GM23338 (cell line): Measurements from ENCODE around the gene MEN1. TPM values are rescaled to one million over a fixed set of nuclear protein-coding genes. Genes with fewer than 3 reads are reported as not detected.
A peak's percentile ranks its signal among the peaks of the same experiment; 100 is the strongest.

Source experiments
- ATAC-seq: fragments of 200-7000 bp; cut with Tn5 transposase; 3 replicates; pipeline ENCODE4 v1.9.1; 2020
- DNase-seq: peaks from one replicate; pipeline ENCODE4 v3.0.0-alpha.2; 2015; ENCODE audit warnings: low spot score
- H2AFZ ChIP-seq: fragments of 200-600 bp; sonication (generic); 2 replicates; pipeline ENCODE4 v1.8.0; 2016; ENCODE audit warnings: antibody characterized with exemption, mild to moderate bottlenecking, moderate library complexity
- H3F3A ChIP-seq: fragments of 200-600 bp; sonication (generic); replicated peaks from 2 replicates; pipeline ENCODE4 v1.8.0; 2017; ENCODE audit warnings: antibody characterized with exemption, mixed run types, low read depth
- H3K27ac ChIP-seq: fragments of 200-600 bp; sonication (generic); 2 replicates; pipeline ENCODE4 v1.6.1; 2016; ENCODE audit warnings: low read depth
- H3K27me3 ChIP-seq: fragments of 200-600 bp; sonication (generic); 2 replicates; pipeline ENCODE4 v1.8.0; 2016; ENCODE audit warnings: mild to moderate bottlenecking, mixed run types, moderate library complexity; ENCODE audit not compliant: insufficient read depth
- H3K36me3 ChIP-seq: fragments of 200-600 bp; sonication (generic); 2 replicates; pipeline ENCODE4 v1.8.0; 2016; ENCODE audit warnings: mild to moderate bottlenecking; ENCODE audit not compliant: insufficient read depth
- H3K4me1 ChIP-seq: fragments of 200-600 bp; sonication (generic); 2 replicates; pipeline ENCODE4 v1.8.0; 2016; ENCODE audit warnings: mild to moderate bottlenecking, moderate library complexity; ENCODE audit not compliant: insufficient read depth
- H3K4me2 ChIP-seq: fragments of 200-600 bp; sonication (generic); 2 replicates; pipeline ENCODE4 v1.7.1; 2017; ENCODE audit warnings: mixed run types
- H3K4me3 ChIP-seq: fragments of 200-600 bp; sonication (generic); 2 replicates; pipeline ENCODE4 v1.6.1; 2016; ENCODE audit warnings: mixed run types
- H3K79me2 ChIP-seq: fragments of 200-600 bp; sonication (generic); replicated peaks from 2 replicates; pipeline ENCODE4 v1.8.0; 2017; ENCODE audit warnings: mild to moderate bottlenecking; ENCODE audit not compliant: insufficient read depth
- H3K9me2 ChIP-seq: fragments of 200-600 bp; sonication (generic); 2 replicates; pipeline ENCODE4 v1.8.0; 2017; ENCODE audit not compliant: insufficient read depth
- H4K20me1 ChIP-seq: fragments of 200-600 bp; sonication (generic); replicated peaks from 2 replicates; pipeline ENCODE4 v1.8.0; 2017; ENCODE audit warnings: mild to moderate bottlenecking; ENCODE audit not compliant: insufficient read depth
- H3K27ac Mint-ChIP-seq: 2 replicates; pipeline ENCODE4 v1.8.0; 2020; ENCODE audit warnings: inconsistent platforms, mild to moderate bottlenecking, moderate library complexity, mixed read lengths
- H3K27me3 Mint-ChIP-seq: 3 replicates; pipeline ENCODE4 v1.8.0; 2022; ENCODE audit warnings: low read depth, mild to moderate bottlenecking, moderate library complexity, mixed read lengths, inconsistent platforms; ENCODE audit not compliant: insufficient read depth, poor library complexity
- H3K36me3 Mint-ChIP-seq: 3 replicates; pipeline ENCODE4 v1.8.0; 2021; ENCODE audit warnings: low read depth, mild to moderate bottlenecking, inconsistent platforms, moderate library complexity, mixed read lengths
- H3K4me1 Mint-ChIP-seq: 3 replicates; pipeline ENCODE4 v1.8.0; 2020; ENCODE audit warnings: mild to moderate bottlenecking, inconsistent platforms, mixed read lengths
- H3K4me3 Mint-ChIP-seq: 3 replicates; pipeline ENCODE4 v1.8.0; 2021; ENCODE audit warnings: moderate library complexity, mild to moderate bottlenecking, inconsistent platforms, mixed read lengths
- H3K9me3 Mint-ChIP-seq: 3 replicates; pipeline ENCODE4 v1.8.0; 2020; ENCODE audit warnings: moderate library complexity, mild to moderate bottlenecking, inconsistent platforms, mixed read lengths
- CTCF ChIP-seq, 2 experiments: fragments of 200-600 bp in 1 of 2; sonication (generic) in 1 of 2; conservative IDR thresholded peaks; 2 replicates each; pipeline versions ENCODE4 v1.5.1 to v1.6.1; 2016 to 2017; ENCODE audit warnings: antibody characterized with exemption in 2 of 2, low read depth in 2 of 2, mild to moderate bottlenecking in 2 of 2, moderate library complexity in 1 of 2
- NANOG ChIP-seq: IDR thresholded peaks from 2 replicates; pipeline ENCODE4 v1.6.1; 2016; ENCODE audit warnings: antibody characterized with exemption, borderline replicate concordance
- POLR2AphosphoS5 ChIP-seq: IDR thresholded peaks from 2 replicates; pipeline ENCODE4 v1.6.1; 2016; ENCODE audit warnings: antibody characterized with exemption, low read depth
- REST ChIP-seq: IDR thresholded peaks from one replicate; pipeline ENCODE4 v1.6.1; 2018; ENCODE audit warnings: antibody characterized with exemption; ENCODE audit not compliant: unreplicated experiment
- ZNF114 ChIP-seq: fragments of 250-450 bp; sonication (Bioruptor Pico); IDR thresholded peaks from 2 replicates; pipeline ENCODE4 v1.5.0; 2020; ENCODE audit warnings: mild to moderate bottlenecking, moderate library complexity
- ZNF331 ChIP-seq: fragments of 250-450 bp; sonication (Bioruptor Pico); IDR thresholded peaks from 2 replicates; pipeline ENCODE4 v1.5.0; 2020; ENCODE audit warnings: low read depth, mild to moderate bottlenecking, moderate library complexity
- ZNF462 ChIP-seq: fragments of 250-450 bp; sonication (Bioruptor Pico); IDR thresholded peaks from 2 replicates; pipeline ENCODE4 v1.5.0; 2020; ENCODE audit warnings: mild to moderate bottlenecking, moderate library complexity
- polyA plus RNA-seq: library from polyadenylated mRNA; unstranded; fragments of >200 nt; fragmentation: Nextera tagmentation; extraction: Ambion mirVana; gene quantifications from 2 replicates; pipeline ENCODE4 v1.2.1, GENCODE V29; 2016
- total RNA-seq: library from RNA; depleted of rRNA; stranded (reverse); fragments of >200 nt; shearing (Covaris generic); gene quantifications from 2 replicates; pipeline ENCODE4 v1.2.3, GENCODE V29; 2014

The MEN1 gene
- total and polyA plus RNA-seq, 2 experiments from 2014 or later, result 31.6 to 45.2 TPM

GRCh38 chr11:64765851-64766665, 44.3 kb downstream of the MEN1 start:
- Histone ChIP-seq H3K4me2 (no peak overlapping the region), H3K4me3 (no peak overlapping the region), H3K27me3 (no peaks in the 10 kb centered on the region), H3K79me2 (peaks cover 32% of the 10 kb centered on the region), H4K20me1 (peaks cover 51% of the 10 kb centered on the region), H3K9me2 (no peaks in the 10 kb centered on the region), H3K27ac (no peak overlapping the region), H3K4me1 (peaks cover 47% of the 10 kb centered on the region), H2AFZ (no peak overlapping the region), H3F3A (peaks cover 81% of the 10 kb centered on the region), H3K36me3 (peaks cover 50% of the 10 kb centered on the region)
- Mint-ChIP-seq H3K27me3 (peaks cover 35% of the 10 kb centered on the region), H3K27ac (peak overlapping the region; percentile 16; the same call in 1 of the 2 replicates), H3K4me1 (peaks cover 66% of the 10 kb centered on the region), H3K36me3 (peaks cover 82% of the 10 kb centered on the region), H3K9me3 (no peaks in the 10 kb centered on the region; the same call in 2 of the 3 replicates), H3K4me3 (no peak overlapping the region)
- ATAC-seq (peak; percentile 1; the same call in 2 of the 3 replicates), DNase-seq (peak; percentile 51)
- TF ChIP-seq POLR2AphosphoS5 (peak; percentile 11; the same call in 1 of the 2 replicates), CTCF (conservative IDR thresholded peaks at IDR 0.05; ENCODE audit: low read depth in 2 of 2) (no peak), ZNF114 (no peak), ZNF331 (no peak), REST (no peak), ZNF462 (CRISPR knock-in tag) (no peak), NANOG (no peak)
